Transverse colon (tissue), 4 donors: Measurements from ENCODE around the gene RPL38.

Source experiments
- CTCF ChIP-seq, 5 experiments: fragments of 200-600 bp in 3 of 5; fragments of 450-650 bp in 2 of 5; sonication (generic) in 3 of 5; IDR thresholded peaks; 1 replicate in 2 of 5; 2 replicates in 3 of 5; pipeline ENCODE4 v1.5.1; 2016 to 2017; ENCODE audit warnings: antibody characterized with exemption in 5 of 5, inconsistent platforms in 3 of 5, mild to moderate bottlenecking in 2 of 5, moderate library complexity in 1 of 5
- POLR2AphosphoS5 ChIP-seq, 3 donors: sonication (generic); formaldehyde crosslinking; IDR thresholded peaks; one replicate each; pipeline ENCODE4 v1.6.1; 2016; ENCODE audit warnings: antibody characterized with exemption in 3 of 3

- TF ChIP-seq CTCF (IDR thresholded peaks at IDR 0.05) (peak in 4 of 5 experiments; percentile 17 to 55 (median 34)), POLR2AphosphoS5 (IDR thresholded peaks at IDR 0.05) (peak; percentile 49 to 55 (median 54))
Measured at GRCh38 chr17:74212913-74213791, 9.7 kb downstream of the RPL38 start, which contains the start of gene TTYH2.
